GM12873 (cell line): Measurements from ENCODE around the gene PRKAG1.

Experiments used
- CTCF ChIP-seq: IDR thresholded peaks from 2 replicates; pipeline ENCODE4 v1.5.1; 2012; ENCODE audit warnings: low read depth, mild to moderate bottlenecking, moderate library complexity, low read length, control low read depth; ENCODE audit not compliant: insufficient read depth; ENCODE audit errors: missing control alignments

The PRKAG1 gene

DNA sequence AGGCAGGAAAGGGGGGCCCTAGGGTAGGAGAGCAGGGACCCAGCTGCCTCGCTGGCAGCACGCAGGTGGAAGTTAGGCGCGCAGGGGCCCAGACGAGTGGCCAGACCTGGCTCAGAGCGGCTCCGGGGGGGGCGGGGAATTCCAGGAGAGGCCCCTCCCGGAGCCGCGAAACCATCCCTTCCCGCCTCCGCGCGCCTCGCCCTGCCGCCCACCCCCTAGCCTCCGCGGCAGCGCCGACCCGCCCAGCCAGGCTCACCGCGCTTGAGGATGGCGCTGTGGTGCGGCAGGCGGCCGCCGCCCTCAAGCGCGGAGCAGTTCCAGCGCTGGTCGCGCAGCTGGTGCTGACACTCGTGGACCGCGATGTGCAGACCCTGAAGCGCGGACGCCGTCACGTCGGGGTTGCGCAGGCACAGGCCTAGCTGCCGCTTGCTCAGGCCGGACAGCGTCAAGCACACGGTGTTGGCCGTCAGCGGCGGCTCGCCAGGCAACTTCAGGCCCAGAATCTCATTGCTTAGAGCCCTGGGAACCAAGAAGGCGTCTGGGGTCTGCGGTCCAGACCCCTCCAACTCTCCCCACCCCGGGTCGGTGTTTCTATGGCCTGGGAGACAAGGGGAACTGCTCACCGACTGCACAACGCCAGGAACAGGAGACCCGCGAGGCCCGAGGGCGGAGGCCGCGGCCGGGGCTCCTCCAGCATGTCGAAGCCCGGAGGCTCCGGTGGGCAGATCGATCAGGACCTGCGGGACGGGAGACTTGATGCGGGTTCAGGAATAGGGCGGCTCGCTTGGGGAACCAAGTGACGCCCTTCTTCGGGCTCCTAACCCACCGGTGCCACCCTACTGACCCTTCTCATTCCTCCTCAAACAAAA, 48.5 kb downstream of the PRKAG1 start:
- no peak for TF ChIP-seq CTCF

- no peak for TF ChIP-seq CTCF
Measured at GRCh38 chr12:48969160-48969771, 49.3 kb downstream of the PRKAG1 start.

DNA sequence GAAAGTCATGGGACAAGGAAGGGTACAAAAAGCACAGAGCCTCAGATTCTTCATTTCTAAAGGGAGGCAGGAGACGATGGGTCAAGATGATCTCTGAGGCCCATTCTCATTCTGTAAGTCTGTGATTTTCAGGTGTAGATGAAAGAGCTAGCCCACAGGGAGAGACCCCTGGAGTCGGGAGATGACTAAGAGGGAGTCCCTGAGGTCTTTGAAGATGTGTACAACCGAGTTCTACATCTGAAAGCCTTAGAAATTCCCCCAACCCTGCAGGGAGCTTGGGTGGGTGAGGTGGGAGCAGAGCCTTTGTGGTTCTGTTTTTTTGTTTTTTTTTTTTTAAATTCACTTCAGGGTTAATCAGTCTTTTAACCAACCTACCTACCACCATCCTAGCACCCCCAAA, 50.1 kb downstream of the PRKAG1 start:
- TF ChIP-seq CTCF: no peak

GRCh38 chr12:48967991-48968390, 50.6 kb downstream of the PRKAG1 start:
- TF ChIP-seq CTCF: no peak

- TF ChIP-seq CTCF: no peak
Measured at GRCh38 chr12:48966177-48966895, 52.2 kb downstream of the PRKAG1 start.

- TF ChIP-seq CTCF: no peak
Measured at GRCh38 chr12:48965298-48965838, 53.2 kb downstream of the PRKAG1 start.

DNA sequence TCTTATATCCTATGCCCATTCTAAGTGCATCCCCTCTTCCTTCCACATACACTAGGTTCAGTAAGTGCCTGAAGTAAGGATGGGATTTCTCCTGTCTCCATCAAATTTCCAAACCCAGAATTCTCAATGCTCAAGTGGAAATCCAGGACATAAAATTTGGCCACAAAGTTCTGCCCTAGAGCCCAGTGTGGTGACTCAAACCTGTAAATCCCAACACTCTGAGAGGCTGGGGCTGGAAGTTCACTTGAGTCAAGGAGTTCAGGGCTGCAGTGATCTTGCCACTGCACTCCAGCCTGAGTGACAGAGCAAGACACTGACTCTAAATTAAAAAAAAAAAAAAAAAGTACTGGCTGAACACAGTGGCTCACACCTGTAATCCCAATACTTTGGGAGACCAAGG, 56.8 kb downstream of the PRKAG1 start:
- TF ChIP-seq CTCF: no peak
